HEK293 (cell line): ENCODE measurements around the gene CTBP1.

Source experiments
- YY1 ChIP-seq: fragments of 450-650 bp; formaldehyde crosslinking; IDR thresholded peaks from 2 replicates; pipeline ENCODE4 v1.5.1; 2018; ENCODE audit warnings: missing biosample characterization, missing genetic modification characterization
- ZNF121 ChIP-seq: fragments of 450-650 bp; formaldehyde crosslinking; IDR thresholded peaks from 2 replicates; pipeline ENCODE4 v1.5.1; 2016; ENCODE audit warnings: missing biosample characterization, missing genetic modification characterization
- ZNF16 ChIP-seq: fragments of 450-650 bp; formaldehyde crosslinking; IDR thresholded peaks from 2 replicates; pipeline ENCODE4 v1.5.1; 2016; ENCODE audit warnings: low read depth, missing biosample characterization, missing genetic modification characterization
- ZNF202 ChIP-seq: fragments of 450-650 bp; formaldehyde crosslinking; IDR thresholded peaks from 2 replicates; pipeline ENCODE4 v1.5.1; 2016; ENCODE audit warnings: missing biosample characterization, missing genetic modification characterization, borderline replicate concordance
- ZNF624 ChIP-seq: fragments of 450-650 bp; formaldehyde crosslinking; IDR thresholded peaks from 2 replicates; pipeline ENCODE4 v1.5.1; 2017; ENCODE audit warnings: missing biosample characterization, missing genetic modification characterization
- ZNF747 ChIP-seq: fragments of 450-650 bp; formaldehyde crosslinking; IDR thresholded peaks from 2 replicates; pipeline ENCODE4 v1.5.1; 2016; ENCODE audit warnings: missing biosample characterization, missing genetic modification characterization
- TF ChIP-seq, protein P1 (sequence below): fragments of 450-650 bp; formaldehyde crosslinking; IDR thresholded peaks from 2 replicates; pipeline ENCODE4 v1.5.1; 2016; ENCODE audit warnings: missing biosample characterization, missing genetic modification characterization
- TF ChIP-seq, protein P2 (sequence below): fragments of 450-650 bp; formaldehyde crosslinking; IDR thresholded peaks from 2 replicates; pipeline ENCODE4 v1.5.1; 2016; ENCODE audit warnings: missing biosample characterization, missing genetic modification characterization, low read depth
- TF ChIP-seq, protein P3 (sequence below): fragments of 450-650 bp; formaldehyde crosslinking; IDR thresholded peaks from 2 replicates; pipeline ENCODE4 v1.5.1; 2016; ENCODE audit warnings: missing biosample characterization, missing genetic modification characterization
- TF ChIP-seq, protein P4 (sequence below): fragments of 450-650 bp; formaldehyde crosslinking; IDR thresholded peaks from 2 replicates; pipeline ENCODE4 v1.5.1; 2016; ENCODE audit warnings: missing biosample characterization, missing genetic modification characterization
- TF ChIP-seq, protein P5 (sequence below): fragments of 450-650 bp; formaldehyde crosslinking; IDR thresholded peaks from 2 replicates; pipeline ENCODE4 v1.5.1; 2016; ENCODE audit warnings: missing biosample characterization, missing genetic modification characterization
- TF ChIP-seq, protein P6 (sequence below): fragments of 450-650 bp; formaldehyde crosslinking; optimal IDR thresholded peaks from 2 replicates; pipeline ENCODE3; 2016; ENCODE audit warnings: missing biosample characterization, mild to moderate bottlenecking, missing genetic modification characterization

DNA sequence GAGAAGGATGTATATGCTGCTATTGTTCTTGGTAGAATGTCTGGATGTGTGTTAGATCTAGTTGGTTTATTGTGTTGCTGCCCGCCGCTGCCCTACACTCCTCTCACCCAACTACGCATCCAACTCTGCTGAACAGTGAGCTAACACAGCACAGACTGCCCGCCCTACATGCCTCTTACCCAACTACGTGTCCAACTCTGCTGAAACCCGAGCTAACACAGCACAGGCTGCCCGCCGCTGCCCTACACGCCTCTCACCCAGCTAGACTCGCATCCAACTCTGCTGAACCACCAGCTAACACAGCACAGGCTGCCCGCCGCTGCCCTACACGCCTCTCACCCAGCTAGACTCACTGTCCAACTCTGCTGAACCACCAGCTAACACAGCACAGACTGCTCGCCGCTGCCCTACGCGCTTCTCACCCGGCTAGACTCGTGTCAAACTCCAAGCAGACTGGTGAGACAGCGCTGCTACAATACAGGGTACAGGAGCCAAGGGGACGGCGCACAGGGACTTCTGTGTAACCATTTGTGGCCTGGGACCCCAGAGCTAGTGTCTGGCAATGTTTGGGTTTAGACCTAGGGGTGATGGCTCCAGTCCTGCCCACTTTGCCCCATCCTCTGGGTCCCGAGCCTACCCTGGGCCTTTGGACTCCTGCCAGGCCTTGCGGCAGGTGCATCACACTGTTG lies 11.6 kb upstream of the CTBP1 start:
- no peak for TF ChIP-seq ZNF747 (tag by site-specific recombination)
- TF ChIP-seq, protein P1, sequence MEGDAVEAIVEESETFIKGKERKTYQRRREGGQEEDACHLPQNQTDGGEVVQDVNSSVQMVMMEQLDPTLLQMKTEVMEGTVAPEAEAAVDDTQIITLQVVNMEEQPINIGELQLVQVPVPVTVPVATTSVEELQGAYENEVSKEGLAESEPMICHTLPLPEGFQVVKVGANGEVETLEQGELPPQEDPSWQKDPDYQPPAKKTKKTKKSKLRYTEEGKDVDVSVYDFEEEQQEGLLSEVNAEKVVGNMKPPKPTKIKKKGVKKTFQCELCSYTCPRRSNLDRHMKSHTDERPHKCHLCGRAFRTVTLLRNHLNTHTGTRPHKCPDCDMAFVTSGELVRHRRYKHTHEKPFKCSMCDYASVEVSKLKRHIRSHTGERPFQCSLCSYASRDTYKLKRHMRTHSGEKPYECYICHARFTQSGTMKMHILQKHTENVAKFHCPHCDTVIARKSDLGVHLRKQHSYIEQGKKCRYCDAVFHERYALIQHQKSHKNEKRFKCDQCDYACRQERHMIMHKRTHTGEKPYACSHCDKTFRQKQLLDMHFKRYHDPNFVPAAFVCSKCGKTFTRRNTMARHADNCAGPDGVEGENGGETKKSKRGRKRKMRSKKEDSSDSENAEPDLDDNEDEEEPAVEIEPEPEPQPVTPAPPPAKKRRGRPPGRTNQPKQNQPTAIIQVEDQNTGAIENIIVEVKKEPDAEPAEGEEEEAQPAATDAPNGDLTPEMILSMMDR = no peak
- no peak for TF ChIP-seq ZNF16 (tag by site-specific recombination)
- TF ChIP-seq, protein P2, sequence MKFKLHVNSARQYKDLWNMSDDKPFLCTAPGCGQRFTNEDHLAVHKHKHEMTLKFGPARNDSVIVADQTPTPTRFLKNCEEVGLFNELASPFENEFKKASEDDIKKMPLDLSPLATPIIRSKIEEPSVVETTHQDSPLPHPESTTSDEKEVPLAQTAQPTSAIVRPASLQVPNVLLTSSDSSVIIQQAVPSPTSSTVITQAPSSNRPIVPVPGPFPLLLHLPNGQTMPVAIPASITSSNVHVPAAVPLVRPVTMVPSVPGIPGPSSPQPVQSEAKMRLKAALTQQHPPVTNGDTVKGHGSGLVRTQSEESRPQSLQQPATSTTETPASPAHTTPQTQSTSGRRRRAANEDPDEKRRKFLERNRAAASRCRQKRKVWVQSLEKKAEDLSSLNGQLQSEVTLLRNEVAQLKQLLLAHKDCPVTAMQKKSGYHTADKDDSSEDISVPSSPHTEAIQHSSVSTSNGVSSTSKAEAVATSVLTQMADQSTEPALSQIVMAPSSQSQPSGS (tag by site-specific recombination) = no peak
- no peak for TF ChIP-seq ZNF202 (tag by site-specific recombination)
- no peak for TF ChIP-seq YY1 (tag by site-specific recombination)
- TF ChIP-seq, protein P3, sequence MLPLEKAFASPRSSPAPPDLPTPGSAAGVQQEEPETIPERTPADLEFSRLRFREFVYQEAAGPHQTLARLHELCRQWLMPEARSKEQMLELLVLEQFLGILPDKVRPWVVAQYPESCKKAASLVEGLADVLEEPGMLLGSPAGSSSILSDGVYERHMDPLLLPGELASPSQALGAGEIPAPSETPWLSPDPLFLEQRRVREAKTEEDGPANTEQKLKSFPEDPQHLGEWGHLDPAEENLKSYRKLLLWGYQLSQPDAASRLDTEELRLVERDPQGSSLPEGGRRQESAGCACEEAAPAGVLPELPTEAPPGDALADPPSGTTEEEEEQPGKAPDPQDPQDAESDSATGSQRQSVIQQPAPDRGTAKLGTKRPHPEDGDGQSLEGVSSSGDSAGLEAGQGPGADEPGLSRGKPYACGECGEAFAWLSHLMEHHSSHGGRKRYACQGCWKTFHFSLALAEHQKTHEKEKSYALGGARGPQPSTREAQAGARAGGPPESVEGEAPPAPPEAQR (tag by site-specific recombination) = no peak
- TF ChIP-seq, protein P4, sequence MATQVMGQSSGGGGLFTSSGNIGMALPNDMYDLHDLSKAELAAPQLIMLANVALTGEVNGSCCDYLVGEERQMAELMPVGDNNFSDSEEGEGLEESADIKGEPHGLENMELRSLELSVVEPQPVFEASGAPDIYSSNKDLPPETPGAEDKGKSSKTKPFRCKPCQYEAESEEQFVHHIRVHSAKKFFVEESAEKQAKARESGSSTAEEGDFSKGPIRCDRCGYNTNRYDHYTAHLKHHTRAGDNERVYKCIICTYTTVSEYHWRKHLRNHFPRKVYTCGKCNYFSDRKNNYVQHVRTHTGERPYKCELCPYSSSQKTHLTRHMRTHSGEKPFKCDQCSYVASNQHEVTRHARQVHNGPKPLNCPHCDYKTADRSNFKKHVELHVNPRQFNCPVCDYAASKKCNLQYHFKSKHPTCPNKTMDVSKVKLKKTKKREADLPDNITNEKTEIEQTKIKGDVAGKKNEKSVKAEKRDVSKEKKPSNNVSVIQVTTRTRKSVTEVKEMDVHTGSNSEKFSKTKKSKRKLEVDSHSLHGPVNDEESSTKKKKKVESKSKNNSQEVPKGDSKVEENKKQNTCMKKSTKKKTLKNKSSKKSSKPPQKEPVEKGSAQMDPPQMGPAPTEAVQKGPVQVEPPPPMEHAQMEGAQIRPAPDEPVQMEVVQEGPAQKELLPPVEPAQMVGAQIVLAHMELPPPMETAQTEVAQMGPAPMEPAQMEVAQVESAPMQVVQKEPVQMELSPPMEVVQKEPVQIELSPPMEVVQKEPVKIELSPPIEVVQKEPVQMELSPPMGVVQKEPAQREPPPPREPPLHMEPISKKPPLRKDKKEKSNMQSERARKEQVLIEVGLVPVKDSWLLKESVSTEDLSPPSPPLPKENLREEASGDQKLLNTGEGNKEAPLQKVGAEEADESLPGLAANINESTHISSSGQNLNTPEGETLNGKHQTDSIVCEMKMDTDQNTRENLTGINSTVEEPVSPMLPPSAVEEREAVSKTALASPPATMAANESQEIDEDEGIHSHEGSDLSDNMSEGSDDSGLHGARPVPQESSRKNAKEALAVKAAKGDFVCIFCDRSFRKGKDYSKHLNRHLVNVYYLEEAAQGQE (tag by site-specific recombination) = no peak
- TF ChIP-seq, protein P5, sequence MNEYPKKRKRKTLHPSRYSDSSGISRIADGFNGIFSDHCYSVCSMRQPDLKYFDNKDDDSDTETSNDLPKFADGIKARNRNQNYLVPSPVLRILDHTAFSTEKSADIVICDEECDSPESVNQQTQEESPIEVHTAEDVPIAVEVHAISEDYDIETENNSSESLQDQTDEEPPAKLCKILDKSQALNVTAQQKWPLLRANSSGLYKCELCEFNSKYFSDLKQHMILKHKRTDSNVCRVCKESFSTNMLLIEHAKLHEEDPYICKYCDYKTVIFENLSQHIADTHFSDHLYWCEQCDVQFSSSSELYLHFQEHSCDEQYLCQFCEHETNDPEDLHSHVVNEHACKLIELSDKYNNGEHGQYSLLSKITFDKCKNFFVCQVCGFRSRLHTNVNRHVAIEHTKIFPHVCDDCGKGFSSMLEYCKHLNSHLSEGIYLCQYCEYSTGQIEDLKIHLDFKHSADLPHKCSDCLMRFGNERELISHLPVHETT = no peak
- TF ChIP-seq ZNF624 = no peak
- no peak for TF ChIP-seq ZNF121
- TF ChIP-seq, protein P6, sequence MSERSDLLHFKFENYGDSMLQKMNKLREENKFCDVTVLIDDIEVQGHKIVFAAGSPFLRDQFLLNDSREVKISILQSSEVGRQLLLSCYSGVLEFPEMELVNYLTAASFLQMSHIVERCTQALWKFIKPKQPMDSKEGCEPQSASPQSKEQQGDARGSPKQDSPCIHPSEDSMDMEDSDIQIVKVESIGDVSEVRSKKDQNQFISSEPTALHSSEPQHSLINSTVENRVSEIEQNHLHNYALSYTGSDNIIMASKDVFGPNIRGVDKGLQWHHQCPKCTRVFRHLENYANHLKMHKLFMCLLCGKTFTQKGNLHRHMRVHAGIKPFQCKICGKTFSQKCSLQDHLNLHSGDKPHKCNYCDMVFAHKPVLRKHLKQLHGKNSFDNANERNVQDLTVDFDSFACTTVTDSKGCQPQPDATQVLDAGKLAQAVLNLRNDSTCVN (tag by site-specific recombination) = no peak
